HepG2 (cell line): ENCODE data around the gene ETS1. TPM values are rescaled to one million over a fixed set of nuclear protein-coding genes. Genes with fewer than 3 reads are reported as not detected.

Experiments used
- ATAC-seq: fragments of 200-7000 bp; cut with Tn5 transposase; 3 replicates; pipeline ENCODE4 v1.9.1; 2020; ENCODE audit warnings: mild to moderate bottlenecking, moderate library complexity
- BruUV-seq: library from RNA; stranded (reverse); fragments of 400-500 nt; replicated peaks from 2 replicates; lab custom pipeline; 2021; lab: Mats Ljungman, UMichigan
- CTCF ChIA-PET: fragments of 300-600 bp; formaldehyde crosslinking; extraction: SDS; loops from one replicate; lab custom pipeline; 2021; ENCODE audit warnings: low total read pairs, inconsistent platforms, low intra/inter-chr PET ratio; lab: Yijun Ruan, JAX
- POLR2A ChIA-PET: fragments of 350-600 bp; sonication (Branson Sonifier 250); formaldehyde crosslinking; loops from one replicate; lab custom pipeline; 2020; ENCODE audit warnings: antibody characterized with exemption, inconsistent platforms; lab: Yijun Ruan, JAX
- DNase-seq: peaks from one replicate; pipeline ENCODE4 v3.0.0-alpha.2; 2015; ENCODE audit warnings: low spot score
- FAIRE-seq: peaks from 3 replicates; lab custom pipeline; 2011; peaks lifted over from hg19 to GRCh38; lab: Jason Lieb, UNC
- H2AFZ ChIP-seq: one replicate; pipeline ENCODE4 v1.6.1; 2011; ENCODE audit warnings: low read length, inconsistent platforms
- H3K27ac ChIP-seq: fragments of 300-600 bp; 3 replicates; pipeline ENCODE4 v1.8.0; 2011; ENCODE audit warnings: mixed run types, mild to moderate bottlenecking, mixed read lengths, low read length, inconsistent platforms; ENCODE audit not compliant: insufficient read depth; ENCODE audit errors: extremely low read length
- H3K27me3 ChIP-seq, 2 experiments: fragments of 200-600 bp in 1 of 2; 2 replicates in 1 of 2; 3 replicates in 1 of 2; pipeline versions ENCODE4 v1.6.0 to v1.8.0; 2011; ENCODE audit warnings: low read length in 2 of 2, mild to moderate bottlenecking in 2 of 2, moderate library complexity in 2 of 2, inconsistent platforms in 1 of 2; ENCODE audit not compliant: insufficient read depth in 2 of 2, control insufficient read depth in 1 of 2
- H3K36me3 ChIP-seq, 2 experiments: fragments of 200-600 bp in 1 of 2; replicated peaks in 1 of 2; 2 replicates in 1 of 2; 3 replicates in 1 of 2; pipeline versions ENCODE4 v1.5.1 to v1.8.0; 2011; ENCODE audit warnings: low read length in 2 of 2, inconsistent platforms in 1 of 2; ENCODE audit not compliant: insufficient read depth in 2 of 2, control insufficient read depth in 1 of 2
- H3K4me1 ChIP-seq: 2 replicates; pipeline ENCODE4 v1.5.1; 2012; ENCODE audit warnings: low read length, inconsistent platforms; ENCODE audit not compliant: insufficient read depth
- H3K4me2 ChIP-seq: 2 replicates; pipeline ENCODE4 v1.6.0; 2011; ENCODE audit warnings: low read depth, low read length, inconsistent platforms
- H3K4me3 ChIP-seq, 3 experiments: fragments of 200-600 bp in 1 of 3; sonication (generic), shearing (Covaris generic) in 1 of 3; replicated peaks in 1 of 3; 2 replicates each; pipeline ENCODE4 v1.5.1; 2011 to 2016; ENCODE audit warnings: low read length in 3 of 3, inconsistent platforms in 2 of 3, low read depth in 2 of 3, mild to moderate bottlenecking in 2 of 3, control low read depth in 1 of 3, mixed read lengths in 1 of 3; ENCODE audit not compliant: insufficient read depth in 1 of 3
- H3K79me2 ChIP-seq: one replicate; pipeline ENCODE4 v1.6.1; 2011; ENCODE audit warnings: low read length, inconsistent platforms; ENCODE audit not compliant: insufficient read depth
- H3K9ac ChIP-seq: 2 replicates; pipeline ENCODE4 v1.6.0; 2011; ENCODE audit warnings: mild to moderate bottlenecking, low read depth, low read length, inconsistent platforms; ENCODE audit not compliant: insufficient read depth
- H3K9me3 ChIP-seq: 2 replicates; pipeline ENCODE4 v1.5.1; 2012; ENCODE audit warnings: mild to moderate bottlenecking, low read length
- H4K20me1 ChIP-seq: 2 replicates; pipeline ENCODE4 v1.6.0; 2011; ENCODE audit warnings: inconsistent platforms, mild to moderate bottlenecking, low read length, moderate library complexity; ENCODE audit not compliant: insufficient read depth
- ATF4 ChIP-seq, 2 experiments: fragments of 450-650 bp in 1 of 2; sonication (generic) in 1 of 2; formaldehyde crosslinking; IDR thresholded peaks; 2 replicates each; pipeline versions ENCODE4 v1.5.0 to v1.8.0; 2020 to 2022; ENCODE audit warnings: mild to moderate bottlenecking in 1 of 2, missing genetic modification reagents in 1 of 2
- GMEB1 ChIP-seq: sonication (generic); formaldehyde crosslinking; IDR thresholded peaks from 2 replicates; pipeline ENCODE4 v1.5.1; 2020; ENCODE audit warnings: missing genetic modification reagents, mild to moderate bottlenecking, borderline replicate concordance
- IRF9 ChIP-seq: sonication (generic); formaldehyde crosslinking; IDR thresholded peaks from 2 replicates; pipeline ENCODE4 v1.8.0; 2022; ENCODE audit warnings: missing genetic modification reagents, mild to moderate bottlenecking, borderline replicate concordance
- NFE2L2 ChIP-seq: fragments of 150-350 bp; IDR thresholded peaks from 2 replicates; pipeline ENCODE4 v1.6.1; 2014; ENCODE audit warnings: low read length
- PPARG ChIP-seq: conservative IDR thresholded peaks from 2 replicates; pipeline ENCODE4 v1.6.1; 2016; ENCODE audit warnings: missing biosample characterization, missing genetic modification reagents
- RBM22 ChIP-seq: fragments of 200-400 bp; formaldehyde crosslinking; optimal IDR thresholded peaks from 2 replicates; pipeline ENCODE3; 2017; ENCODE audit warnings: mild to moderate bottlenecking, low read length, moderate library complexity
- SMAD9 ChIP-seq: sonication (generic); formaldehyde crosslinking; IDR thresholded peaks from 2 replicates; pipeline ENCODE4 v1.5.1; 2020; ENCODE audit warnings: mild to moderate bottlenecking, missing genetic modification reagents
- SPEN ChIP-seq: sonication (generic); formaldehyde crosslinking; IDR thresholded peaks from 2 replicates; pipeline ENCODE4 v1.5.1; 2020; ENCODE audit warnings: low read depth, mild to moderate bottlenecking, missing genetic modification reagents
- THAP11 ChIP-seq: IDR thresholded peaks from 2 replicates; pipeline ENCODE4 v1.6.1; 2016; ENCODE audit warnings: missing biosample characterization, missing genetic modification reagents
- ZMYM4 ChIP-seq: sonication (generic); formaldehyde crosslinking; IDR thresholded peaks from 2 replicates; pipeline ENCODE4 v1.8.1; 2023; ENCODE audit warnings: mild to moderate bottlenecking, missing genetic modification reagents
- ZNF639 ChIP-seq: conservative IDR thresholded peaks from 2 replicates; pipeline ENCODE4 v1.6.1; 2018; ENCODE audit warnings: missing genetic modification reagents
- ZNF691 ChIP-seq: sonication (generic); formaldehyde crosslinking; IDR thresholded peaks from 2 replicates; pipeline ENCODE4 v1.4.0; 2020; ENCODE audit warnings: missing genetic modification reagents, low read depth, mild to moderate bottlenecking, borderline replicate concordance
- WGBS: methylation state at CpG from one replicate; pipeline ENCODE4 v1.1.6; 2017; ENCODE audit warnings: low lambda C conversion rate; 5-methylcytosine and 5-hydroxymethylcytosine counted together
- in situ Hi-C: cut with HindIII; loops from 2 replicates; pipeline ENCODE4 v1.10.0; 2017; ENCODE audit warnings: low pct_unique_long_range_greater_than_20kb; ENCODE audit not compliant: extremely low pct_ligation_motif_present
- intact Hi-C: fragments of 100-400 bp; cut with micrococcal nuclease; formaldehyde crosslinking; loops from one replicate; pipeline ENCODE4 v1.10.0; 2022; ENCODE audit not compliant: unreplicated experiment
- polyA plus RNA-seq, 8 experiments: library from polyadenylated mRNA; depleted of rRNA in 3 of 8; stranded (reverse) in 7 of 8; unstranded in 1 of 8; fragments of >200 nt; fragmentation: Illumina TruSeq in 4 of 8; extraction: Trizol in 4 of 8; gene quantifications; 2 replicates each; pipeline versions ENCODE4 v1.2.1 to v1.2.3, GENCODE V29; 2011 to 2016; ENCODE audit warnings: low read depth in 4 of 8, missing spikeins in 1 of 8, mixed read lengths in 1 of 8; ENCODE audit not compliant: insufficient read depth in 1 of 8
- total RNA-seq, 5 experiments: library from RNA; depleted of rRNA; stranded (reverse); fragments of >200 nt; fragmentation: Illumina TruSeq; extraction: Trizol; gene quantifications; 2 replicates each; pipeline ENCODE4 v1.2.3, GENCODE V29; 2016; ENCODE audit warnings: low read depth in 1 of 5

The ETS1 gene
- total and polyA plus RNA-seq, 2 of the 13 experiments (the other 11 are each of a cell fraction or from before 2014, with no cell fraction given): 0.18 to 0.34 TPM

- TF ChIP-seq GMEB1 (CRISPR knock-in tag): no peak
- TF ChIP-seq SMAD9 (CRISPR knock-in tag): no peak
- TF ChIP-seq IRF9 (CRISPR knock-in tag): no peak
- TF ChIP-seq ATF4 (CRISPR knock-in tag; IDR thresholded peaks at IDR 0.05): no peak
- no peak for TF ChIP-seq SPEN (CRISPR knock-in tag)
Measured at GRCh38 chr11:128618603-128619002, 31.2 kb upstream of the ETS1 start (continued).

GRCh38 chr11:128616161-128616560 lies 28.8 kb upstream of the ETS1 start:
- H3K4me1 ChIP-seq: no peaks in the 10 kb centered on the region
- in situ Hi-C loops (no loop called here), intact Hi-C loops (no loop called here)
- H4K20me1 ChIP-seq: no peaks in the 10 kb centered on the region
- H3K36me3 ChIP-seq: no peaks in the 10 kb centered on the region
- 60% methylated on average over 1 of the region's 7 CpGs for WGBS
- ATAC-seq (no peak), DNase-seq (no peak), FAIRE-seq (no peak)
- POLR2A ChIA-PET: no interaction called here
- H3K9ac ChIP-seq: no peak overlapping the region
- H3K4me2 ChIP-seq: no peak overlapping the region
- TF ChIP-seq RBM22 (no peak), PPARG (CRISPR knock-in tag) (no peak), ZNF691 (CRISPR knock-in tag) (no peak), NFE2L2 (no peak), ZMYM4 (CRISPR knock-in tag) (no peak), THAP11 (CRISPR knock-in tag) (no peak), ZNF639 (no peak)
- peaks cover 6 to 49% of the 10 kb centered on the region in 2 experiments; a peak in 4 of 5 replicates for H3K27me3 ChIP-seq
- H3K4me3 ChIP-seq: no peak overlapping the region
- H3K79me2 ChIP-seq: no peaks in the 10 kb centered on the region
- no peak overlapping the region for H3K27ac ChIP-seq
- BruUV-seq: no TSS peak
- CTCF ChIA-PET: no interaction called here
- no peak overlapping the region for H2AFZ ChIP-seq
- no peaks in the 10 kb centered on the region for H3K9me3 ChIP-seq
